Neuronal stem cell (in vitro differentiated cells): ENCODE results near the gene RAD23B.

ENCODE experiments used
- DNase-seq: peaks from one replicate; pipeline ENCODE4 v3.0.0-alpha.2; 2013; ENCODE audit warnings: low spot score
- H2AFZ ChIP-seq: one replicate; pipeline ENCODE4 v1.6.1; 2013; ENCODE audit warnings: mild to moderate bottlenecking, low read length, inconsistent platforms
- H2AK5ac ChIP-seq: 2 replicates; pipeline ENCODE4 v1.6.1; 2013; ENCODE audit warnings: low read depth, mild to moderate bottlenecking, inconsistent platforms, low read length, moderate library complexity, mixed read lengths
- H2BK120ac ChIP-seq: 2 replicates; pipeline ENCODE4 v1.6.1; 2013; ENCODE audit warnings: low read depth, mild to moderate bottlenecking, inconsistent platforms, low read length, moderate library complexity, mixed read lengths
- H2BK12ac ChIP-seq: one replicate; pipeline ENCODE4 v1.6.1; 2013; ENCODE audit warnings: low read length, inconsistent platforms
- H2BK15ac ChIP-seq: 2 replicates; pipeline ENCODE4 v1.6.1; 2013; ENCODE audit warnings: mild to moderate bottlenecking, low read length, inconsistent platforms, mixed read lengths
- H2BK5ac ChIP-seq: one replicate; pipeline ENCODE4 v1.6.1; 2013; ENCODE audit warnings: inconsistent platforms, mild to moderate bottlenecking, low read length, moderate library complexity
- H3K14ac ChIP-seq: one replicate; pipeline ENCODE4 v1.6.1; 2013; ENCODE audit warnings: low read length, inconsistent platforms
- H3K18ac ChIP-seq: 2 replicates; pipeline ENCODE4 v1.6.1; 2013; ENCODE audit warnings: low read length, inconsistent platforms
- H3K23ac ChIP-seq: 2 replicates; pipeline ENCODE4 v1.6.1; 2013; ENCODE audit warnings: low read depth, mild to moderate bottlenecking, mixed read lengths, low read length, inconsistent platforms; ENCODE audit not compliant: poor library complexity
- H3K27ac ChIP-seq: replicated peaks from 3 replicates; pipeline ENCODE4 v1.5.1; 2013; ENCODE audit warnings: low read length, inconsistent platforms
- H3K27me3 ChIP-seq, 3 experiments: 2 replicates each; pipeline ENCODE4 v1.6.1; 2013; ENCODE audit warnings: low read length in 3 of 3, mild to moderate bottlenecking in 2 of 3, inconsistent platforms in 1 of 3, low read depth in 1 of 3, mixed read lengths in 1 of 3, moderate library complexity in 1 of 3; ENCODE audit not compliant: control insufficient read depth in 3 of 3, insufficient read depth in 3 of 3
- H3K36me3 ChIP-seq, 2 donors: replicated peaks in 1 of 2; 2 replicates each; pipeline ENCODE4 v1.6.1; 2013; ENCODE audit warnings: low read length in 2 of 2; ENCODE audit not compliant: control insufficient read depth in 2 of 2, insufficient read depth in 2 of 2
- H3K4ac ChIP-seq: 2 replicates; pipeline ENCODE4 v1.6.1; 2013; ENCODE audit warnings: inconsistent platforms, mild to moderate bottlenecking, low read length, moderate library complexity
- H3K4me1 ChIP-seq, 2 donors: 1 replicate in 1 of 2; 2 replicates in 1 of 2; pipeline ENCODE4 v1.6.1; 2013; ENCODE audit warnings: low read length in 2 of 2, low read depth in 1 of 2; ENCODE audit not compliant: control insufficient read depth in 2 of 2, insufficient read depth in 1 of 2
- H3K4me2 ChIP-seq: one replicate; pipeline ENCODE4 v1.6.1; 2013; ENCODE audit warnings: mild to moderate bottlenecking, low read length, inconsistent platforms; ENCODE audit not compliant: insufficient read depth, poor library complexity, severe bottlenecking
- H3K4me3 ChIP-seq, 2 donors: 2 replicates each; pipeline ENCODE4 v1.5.1; 2013; ENCODE audit warnings: low read length in 2 of 2, mild to moderate bottlenecking in 2 of 2, inconsistent platforms in 1 of 2, moderate library complexity in 1 of 2
- H3K79me1 ChIP-seq: one replicate; pipeline ENCODE4 v1.6.1; 2013; ENCODE audit warnings: low read depth, mild to moderate bottlenecking, inconsistent platforms, low read length, moderate library complexity
- H3K9ac ChIP-seq: one replicate; pipeline ENCODE4 v1.6.1; 2013; ENCODE audit warnings: mild to moderate bottlenecking, low read depth, low read length, inconsistent platforms; ENCODE audit not compliant: poor library complexity
- H3K9me3 ChIP-seq, 2 donors: replicated peaks in 1 of 2; 2 replicates each; pipeline versions ENCODE3 to v1.6.1; 2013; ENCODE audit warnings: low read length in 2 of 2, mild to moderate bottlenecking in 2 of 2, inconsistent platforms in 1 of 2, low read depth in 1 of 2, mixed read lengths in 1 of 2, moderate library complexity in 1 of 2; ENCODE audit not compliant: control insufficient read depth in 2 of 2, insufficient read depth in 1 of 2
- H4K8ac ChIP-seq: one replicate; pipeline ENCODE4 v1.6.1; 2013; ENCODE audit warnings: low read depth, mild to moderate bottlenecking, inconsistent platforms, low read length, moderate library complexity
- H4K91ac ChIP-seq: one replicate; pipeline ENCODE4 v1.6.1; 2013; ENCODE audit warnings: low read length, low read depth, mild to moderate bottlenecking, inconsistent platforms; ENCODE audit not compliant: poor library complexity
- WGBS, 2 donors: extraction: QIAGEN DNeasy Blood & Tissue Kit; methylation state at CpG; one replicate each; pipeline ENCODE4 v1.1.7; 2013; ENCODE audit warnings: missing lambda C conversion rate in 2 of 2, mixed read lengths in 1 of 2; ENCODE audit not compliant: insufficient read length in 2 of 2, insufficient replicate concordance in 1 of 2; ENCODE audit errors: extremely low coverage in 2 of 2; 5-methylcytosine and 5-hydroxymethylcytosine counted together

RAD23B gene

DNA sequence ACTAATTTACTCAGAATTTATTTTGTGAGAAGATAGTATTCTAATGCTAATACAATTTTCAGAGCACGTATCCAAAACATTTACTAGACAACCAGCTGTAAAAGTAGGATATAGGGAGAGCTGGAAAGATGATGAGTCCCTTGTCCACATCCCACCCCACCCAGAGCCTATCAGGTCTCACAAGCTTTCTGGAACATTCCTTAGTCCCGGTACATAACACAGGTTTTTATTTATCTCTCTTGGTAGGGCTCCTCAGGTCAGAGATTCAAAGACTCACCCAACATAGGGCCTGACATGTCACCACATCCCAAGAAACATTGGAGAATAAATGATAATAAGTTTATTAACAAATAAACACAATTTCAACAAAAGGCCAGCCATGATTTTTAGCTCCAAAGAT, 13.8 kb upstream of the RAD23B start:
- DNase-seq = no peak
- Histone ChIP-seq H4K8ac (no peak overlapping the region), H4K91ac (no peak overlapping the region), H3K4me1 (no peaks in the 10 kb centered on the region), H3K4ac (no peak overlapping the region), H3K4me3 (no peak overlapping the region), H2AK5ac (no peak overlapping the region), H3K14ac (no peak overlapping the region), H2AFZ (no peak overlapping the region), H3K23ac (no peak overlapping the region), H2BK5ac (no peak overlapping the region), H3K79me1 (no peaks in the 10 kb centered on the region), H3K9ac (no peak overlapping the region), H2BK120ac (no peak overlapping the region), H3K4me2 (no peak overlapping the region), H2BK12ac (no peak overlapping the region), H3K36me3 (no peaks in the 10 kb centered on the region), H3K27ac (no peak overlapping the region), H3K27me3 (peaks cover 0 to 6% (median 0%) of the 10 kb centered on the region in 3 experiments), H3K9me3 (no peaks in the 10 kb centered on the region), H2BK15ac (no peak overlapping the region), H3K18ac (no peak overlapping the region)
- no CpG with 5 or more reads among the region's 2 CpGs for WGBS, 2 donors

DNA sequence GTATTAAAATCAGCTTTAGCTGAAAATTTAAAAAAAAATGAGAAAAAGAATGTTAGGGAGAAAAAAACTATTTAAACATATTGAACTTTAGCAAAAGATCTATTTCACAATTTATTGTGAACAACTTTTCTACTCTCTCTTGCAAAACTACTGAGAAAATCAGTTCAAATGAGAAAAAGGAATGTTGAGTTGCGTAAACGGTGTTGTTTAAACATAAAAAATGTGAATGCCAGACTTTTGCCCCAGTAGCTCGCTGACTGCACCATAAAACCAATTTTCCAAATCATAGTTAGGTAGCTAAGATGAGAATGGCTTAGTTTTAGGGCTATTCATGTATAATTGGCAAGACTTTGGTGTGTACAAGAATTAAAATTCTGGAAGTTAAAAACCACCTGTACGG, 13.4 kb upstream of the RAD23B start:
- Histone ChIP-seq H2AFZ (no peak overlapping the region), H3K4me3 (no peak overlapping the region), H3K14ac (no peak overlapping the region), H3K4ac (no peak overlapping the region), H2BK15ac (no peak overlapping the region), H3K79me1 (no peaks in the 10 kb centered on the region), H3K4me1 (no peaks in the 10 kb centered on the region), H2BK12ac (no peak overlapping the region), H3K9me3 (no peaks in the 10 kb centered on the region), H2BK5ac (no peak overlapping the region), H3K4me2 (no peak overlapping the region), H3K27ac (no peak overlapping the region), H3K27me3 (peaks cover 0 to 6% (median 0%) of the 10 kb centered on the region in 3 experiments), H4K91ac (no peak overlapping the region), H3K36me3 (no peaks in the 10 kb centered on the region), H3K23ac (no peak overlapping the region), H4K8ac (no peak overlapping the region), H3K9ac (no peak overlapping the region), H2AK5ac (no peak overlapping the region), H2BK120ac (no peak overlapping the region), H3K18ac (no peak overlapping the region)
- WGBS, 2 donors = no CpG with 5 or more reads among the region's 4 CpGs
- DNase-seq = no peak

DNA sequence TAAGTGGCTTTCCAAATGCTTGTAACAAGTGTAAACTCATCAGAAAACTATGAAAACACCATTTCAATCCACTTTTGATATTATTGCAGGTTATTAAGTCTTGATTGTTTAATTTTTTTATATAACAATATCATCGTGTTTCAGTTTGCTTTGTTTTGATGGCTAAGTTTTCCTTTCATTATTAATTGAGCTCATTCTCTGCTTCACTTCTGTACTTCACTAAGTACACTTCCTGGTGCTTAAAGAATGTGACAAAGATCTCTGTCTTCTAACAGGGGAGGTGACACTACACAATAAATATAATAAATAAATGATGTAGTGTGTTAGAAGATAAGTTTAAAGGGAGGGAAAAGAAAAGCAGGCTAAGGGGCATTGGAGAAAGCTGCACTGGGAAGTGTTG, 13.0 kb upstream of the RAD23B start:
- Histone ChIP-seq H3K27me3 (peaks cover 0 to 6% (median 0%) of the 10 kb centered on the region in 3 experiments), H2AFZ (no peak overlapping the region), H3K36me3 (no peaks in the 10 kb centered on the region), H2BK120ac (no peak overlapping the region), H3K79me1 (no peaks in the 10 kb centered on the region), H3K9ac (no peak overlapping the region), H3K4me3 (no peak overlapping the region), H2BK5ac (no peak overlapping the region), H3K14ac (no peak overlapping the region), H2AK5ac (no peak overlapping the region), H4K8ac (no peak overlapping the region), H2BK12ac (no peak overlapping the region), H3K27ac (no peak overlapping the region), H2BK15ac (no peak overlapping the region), H3K18ac (no peak overlapping the region), H3K23ac (no peak overlapping the region), H3K4ac (no peak overlapping the region), H4K91ac (no peak overlapping the region), H3K4me1 (no peaks in the 10 kb centered on the region), H3K4me2 (no peak overlapping the region), H3K9me3 (no peaks in the 10 kb centered on the region)
- no CpG with 5 or more reads among the region's 1 CpG for WGBS, 2 donors
- DNase-seq = no peak

DNA sequence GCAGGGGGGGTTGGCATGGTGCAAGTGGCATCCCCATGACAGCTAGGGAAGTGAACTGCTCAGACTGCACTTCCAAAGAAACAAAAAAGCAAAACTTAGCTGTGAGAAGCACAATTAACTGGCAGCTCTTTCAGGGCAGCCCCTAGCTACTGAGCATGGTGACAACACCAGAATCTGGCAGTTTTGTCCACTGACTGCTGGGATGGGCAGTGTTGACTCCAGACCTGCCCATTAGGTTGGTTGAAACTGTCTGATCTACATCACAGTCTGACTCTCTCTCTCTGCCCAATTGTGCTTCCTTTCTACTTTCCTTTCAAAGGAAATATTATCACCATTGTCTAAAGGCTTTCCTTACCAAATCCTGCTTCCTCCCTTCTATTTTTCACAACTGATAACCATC, 12.5 kb upstream of the RAD23B start:
- H3K27me3 ChIP-seq = peaks cover 0 to 6% (median 0%) of the 10 kb centered on the region in 3 experiments

More for the DNA sequence above, 12.5 kb upstream of the RAD23B start:
- Histone ChIP-seq H3K9me3 (no peaks in the 10 kb centered on the region), H3K4me3 (no peak overlapping the region), H2BK120ac (no peak overlapping the region), H3K23ac (no peak overlapping the region), H4K8ac (no peak overlapping the region), H3K4me2 (no peak overlapping the region), H4K91ac (no peak overlapping the region), H3K36me3 (no peaks in the 10 kb centered on the region), H3K18ac (no peak overlapping the region), H2BK5ac (no peak overlapping the region), H3K4me1 (no peaks in the 10 kb centered on the region), H3K4ac (no peak overlapping the region), H3K9ac (no peak overlapping the region), H2BK12ac (no peak overlapping the region), H3K27ac (no peak overlapping the region), H2BK15ac (no peak overlapping the region), H2AK5ac (no peak overlapping the region), H3K79me1 (no peaks in the 10 kb centered on the region), H3K14ac (no peak overlapping the region), H2AFZ (no peak overlapping the region)
- DNase-seq = no peak
